PC-3 (cell line): Measurements from ENCODE around the gene KDM6B. TPM values are rescaled to one million over a fixed set of nuclear protein-coding genes. Genes with fewer than 3 reads are reported as not detected.

Experiments
- ATAC-seq: fragments of 200-7000 bp; cut with Tn5 transposase; 2 replicates; pipeline ENCODE4 v1.9.1; 2020; ENCODE audit warnings: mild to moderate bottlenecking, moderate library complexity
- Bru-seq: library from RNA; stranded (reverse); fragments of 400-500 nt; gene quantifications from one replicate; lab custom pipeline; 2021; lab: Mats Ljungman, UMichigan
- BruChase-seq, 2 experiments: library from RNA; stranded (reverse); fragments of 400-500 nt; gene quantifications; one replicate each; lab custom pipeline; 2021; lab: Mats Ljungman, UMichigan
- BruUV-seq: library from RNA; stranded (reverse); fragments of 400-500 nt; replicated peaks from 2 replicates; lab custom pipeline; 2021; lab: Mats Ljungman, UMichigan
- CTCF ChIA-PET: fragments of 300-600 bp; sonication (Branson Sonifier 250); formaldehyde crosslinking; loops from one replicate; lab custom pipeline; 2022; ENCODE audit warnings: antibody characterized with exemption; lab: Charles Lee
- POLR2A ChIA-PET: fragments of 300-600 bp; sonication (Branson Sonifier 250); formaldehyde crosslinking; loops from one replicate; lab custom pipeline; 2022; ENCODE audit warnings: antibody characterized with exemption; ENCODE audit not compliant: unreplicated experiment; lab: Charles Lee
- DNase-seq: peaks from one replicate; pipeline ENCODE4 v3.0.0-alpha.2; 2015
- H2AFZ ChIP-seq: fragments of 300-600 bp; sonication (generic); 2 replicates; pipeline ENCODE4 v1.6.0; 2016; ENCODE audit warnings: antibody characterized with exemption, low read length
- H3F3A ChIP-seq: fragments of 300-600 bp; sonication (generic); one replicate; pipeline ENCODE4 v1.6.0; 2017; ENCODE audit warnings: antibody characterized with exemption, low read length, control low read depth, mild to moderate bottlenecking; ENCODE audit not compliant: unreplicated experiment
- H3K27ac ChIP-seq: fragments of 300-600 bp; sonication (generic); 2 replicates; pipeline ENCODE4 v1.5.1; 2016; ENCODE audit warnings: mild to moderate bottlenecking, low read length
- H3K27me3 ChIP-seq: fragments of 300-600 bp; sonication (generic); 2 replicates; pipeline ENCODE4 v1.6.1; 2016; ENCODE audit warnings: low read length, mixed read lengths
- H3K36me3 ChIP-seq: fragments of 300-600 bp; sonication (generic); 2 replicates; pipeline ENCODE4 v1.6.1; 2016; ENCODE audit warnings: low read depth, mixed run types, low read length, mixed read lengths
- H3K4me1 ChIP-seq: fragments of 300-600 bp; sonication (generic); 2 replicates; pipeline ENCODE4 v1.5.1; 2016; ENCODE audit warnings: low read length; ENCODE audit not compliant: insufficient read depth
- H3K4me2 ChIP-seq: fragments of 300-600 bp; sonication (generic); 2 replicates; pipeline ENCODE4 v1.6.0; 2016; ENCODE audit warnings: low read length
- H3K4me3 ChIP-seq: fragments of 300-600 bp; sonication (generic); 2 replicates; pipeline ENCODE4 v1.5.1; 2016; ENCODE audit warnings: mild to moderate bottlenecking, low read length, mixed read lengths
- H3K79me2 ChIP-seq: fragments of 300-600 bp; sonication (generic); 2 replicates; pipeline ENCODE4 v1.6.1; 2017; ENCODE audit warnings: low read length, mixed read lengths
- H3K9ac ChIP-seq: fragments of 300-600 bp; sonication (generic); 2 replicates; pipeline ENCODE4 v1.6.0; 2016; ENCODE audit warnings: mild to moderate bottlenecking, low read length
- H3K9me2 ChIP-seq: fragments of 300-600 bp; sonication (generic); replicated peaks from 2 replicates; pipeline ENCODE4 v1.6.1; 2016; ENCODE audit warnings: mixed run types, low read length, mixed read lengths
- H3K9me3 ChIP-seq: fragments of 300-600 bp; sonication (generic); 2 replicates; pipeline ENCODE4 v1.6.1; 2016; ENCODE audit warnings: low read length, mixed read lengths
- H4K20me1 ChIP-seq: fragments of 300-600 bp; sonication (generic); 2 replicates; pipeline ENCODE4 v1.6.1; 2016; ENCODE audit warnings: low read length, mixed read lengths
- CTCF ChIP-seq: fragments of 300-600 bp; sonication (generic); conservative IDR thresholded peaks from 2 replicates; pipeline ENCODE4 v1.5.1; 2017; ENCODE audit warnings: antibody characterized with exemption, low read depth, mild to moderate bottlenecking, low read length
- EZH2 ChIP-seq: fragments of 300-600 bp; sonication (generic); IDR thresholded peaks from one replicate; pipeline ENCODE4 v1.6.1; 2017; ENCODE audit warnings: antibody characterized with exemption, mild to moderate bottlenecking, low read length; ENCODE audit not compliant: unreplicated experiment
- EZH2phosphoT487 ChIP-seq: fragments of 300-600 bp; sonication (generic); IDR thresholded peaks from 2 replicates; pipeline ENCODE4 v1.6.1; 2018; ENCODE audit warnings: mild to moderate bottlenecking, antibody characterized with exemption, low read length, borderline replicate concordance
- intact Hi-C: fragments of 100-400 bp; cut with micrococcal nuclease; formaldehyde crosslinking; loops from 2 replicates; pipeline ENCODE4 v1.9.0; 2023
- long read RNA-seq: library from polyadenylated mRNA; unstranded; transcript quantifications from one replicate; pipeline ENCODE4 v2.0.0, GENCODE V29; 2021; ENCODE audit not compliant: unreplicated experiment
- total RNA-seq: library from RNA; depleted of rRNA; stranded (reverse); fragments of >200 nt; gene quantifications from 2 replicates; pipeline ENCODE4 v1.2.3, GENCODE V29; 2014; rRNA removed

The KDM6B gene
- total RNA-seq (3.2 and 158 TPM in 2 replicates), Bru-seq, nascent RNA (percentile 70 among the genes with signal in this experiment), BruChase-seq, experiment 1, labeled RNA remaining after a 6-hour chase (percentile 84 among the genes with signal in this experiment), BruChase-seq, experiment 2, labeled RNA remaining after a 2-hour chase (percentile 88 among the genes with signal in this experiment)
- long read RNA-seq, partial matches to known transcripts = 13 of 19 reads
- long read RNA-seq, other reads (novel, unspliced or antisense) = 6 of 19 reads

- Histone ChIP-seq H3K36me3 (no peaks in the 10 kb centered on the region), H3K4me1 (peaks cover 23% of the 10 kb centered on the region), H3K27ac (peak within 1 kb of the TSS; percentile 60), H3K9ac (peak within 1 kb of the TSS; percentile 44), H3K4me3 (peak within 1 kb of the TSS; percentile 83), H3K9me2 (no peaks in the 10 kb centered on the region), H3F3A (no peaks in the 10 kb centered on the region), H3K4me2 (peak within 1 kb of the TSS; percentile 85), H4K20me1 (no peaks in the 10 kb centered on the region), H3K27me3 (no peaks in the 10 kb centered on the region), H3K79me2 (peaks cover 6% of the 10 kb centered on the region), H2AFZ (peak within 1 kb of the TSS; percentile 83), H3K9me3 (no peaks in the 10 kb centered on the region)
- BruUV-seq = no TSS peak
- TF ChIP-seq EZH2 (no peak), EZH2phosphoT487 (no peak), CTCF (no peak)
- DNase-seq (peak; percentile 83), ATAC-seq (peak; percentile 62)
- POLR2A ChIA-PET = interaction anchor here (0.6 kb wide), 2 partner anchors 17 to 30 kb away, joined by 4 read pairs; no protein-coding TSS in a partner anchor
- CTCF ChIA-PET = interaction anchor here (0.6 kb wide), 1 partner anchor 90 kb away, joined by 3 read pairs; no protein-coding TSS in a partner anchor
- intact Hi-C loops = loop anchor here (2.0 kb wide), 1 partner anchor 23 kb away; the partner anchor contains the start of gene NAA38
Measured at GRCh38 chr17:7833795-7834541, at the start of gene KDM6B. TSS of gene KDM6B (plus strand) at chr17:7834217. CDS start at chr17:7845555, 11,338 bp downstream.

GRCh38 chr17:7786866-7787265 lies 47.2 kb upstream of the KDM6B start:
- H3K4me3 ChIP-seq = no peak overlapping the region
- no peaks in the 10 kb centered on the region for H3K4me1 ChIP-seq
- H3K4me2 ChIP-seq = no peak overlapping the region
- ATAC-seq (no peak), DNase-seq (no peak)
- H3K27me3 ChIP-seq = no peaks in the 10 kb centered on the region
- H3K36me3 ChIP-seq = no peaks in the 10 kb centered on the region
- no peaks in the 10 kb centered on the region for H3K9me2 ChIP-seq
- no TSS peak for BruUV-seq
- H4K20me1 ChIP-seq = no peaks in the 10 kb centered on the region
- ChIA-PET CTCF (no interaction called here), POLR2A (no interaction called here)
- H3K9me3 ChIP-seq = no peaks in the 10 kb centered on the region
- no peaks in the 10 kb centered on the region for H3F3A ChIP-seq
- H3K27ac ChIP-seq = no peak overlapping the region
- no peak overlapping the region for H2AFZ ChIP-seq
- no peak overlapping the region for H3K9ac ChIP-seq
- no peaks in the 10 kb centered on the region for H3K79me2 ChIP-seq
- intact Hi-C loops = no loop called here
- no peak for TF ChIP-seq EZH2phosphoT487

- no peaks in the 10 kb centered on the region for H3K36me3 ChIP-seq
- intact Hi-C loops = no loop called here
- no peak overlapping the region for H2AFZ ChIP-seq
- no peak for DNase-seq
- no peaks in the 10 kb centered on the region for H3K9me2 ChIP-seq
- no peaks in the 10 kb centered on the region for H3K4me1 ChIP-seq
- H3K9ac ChIP-seq = no peak overlapping the region
- H3K9me3 ChIP-seq = no peaks in the 10 kb centered on the region
- no peak overlapping the region for H3K4me2 ChIP-seq
- H3K27me3 ChIP-seq = no peaks in the 10 kb centered on the region
- no peaks in the 10 kb centered on the region for H4K20me1 ChIP-seq
- ChIA-PET CTCF (no interaction called here), POLR2A (no interaction called here)
- no peak overlapping the region for H3K4me3 ChIP-seq
- ATAC-seq = no peak
- H3F3A ChIP-seq = no peaks in the 10 kb centered on the region
- TF ChIP-seq EZH2phosphoT487 (no peak), EZH2 (no peak), CTCF (no peak)
- no peaks in the 10 kb centered on the region for H3K79me2 ChIP-seq
- no TSS peak for BruUV-seq
- no peak overlapping the region for H3K27ac ChIP-seq
Measured at GRCh38 chr17:7789131-7789530, 44.9 kb upstream of the KDM6B start.
